ENCODE data around the gene ZFAND3.

ZFAND3 gene

DNA sequence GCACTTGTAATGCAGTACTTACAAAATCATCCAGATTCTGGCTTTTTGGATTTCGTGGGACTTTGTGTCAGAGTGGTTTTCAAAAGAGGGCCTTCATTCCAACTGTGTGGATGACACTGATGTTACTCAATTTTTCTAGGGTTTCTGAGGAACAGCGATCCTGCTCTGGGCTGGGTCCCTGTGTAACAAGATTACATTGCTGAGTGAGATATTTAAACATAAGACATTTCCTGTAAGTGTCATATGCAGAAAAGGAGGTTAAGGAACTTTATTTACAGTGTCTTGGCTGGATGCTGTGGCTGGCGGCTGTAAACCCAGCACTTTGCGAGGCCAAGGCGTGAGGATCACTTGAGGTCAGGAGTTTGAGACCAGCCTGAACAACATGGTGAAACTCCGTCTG lies 6.7 kb downstream of the ZFAND3 start:
- no peak overlapping the region for H3K4me3 ChIP-seq (replicated peaks; ENCODE audit: low read depth, low read length)
- TF ChIP-seq, protein P1, sequence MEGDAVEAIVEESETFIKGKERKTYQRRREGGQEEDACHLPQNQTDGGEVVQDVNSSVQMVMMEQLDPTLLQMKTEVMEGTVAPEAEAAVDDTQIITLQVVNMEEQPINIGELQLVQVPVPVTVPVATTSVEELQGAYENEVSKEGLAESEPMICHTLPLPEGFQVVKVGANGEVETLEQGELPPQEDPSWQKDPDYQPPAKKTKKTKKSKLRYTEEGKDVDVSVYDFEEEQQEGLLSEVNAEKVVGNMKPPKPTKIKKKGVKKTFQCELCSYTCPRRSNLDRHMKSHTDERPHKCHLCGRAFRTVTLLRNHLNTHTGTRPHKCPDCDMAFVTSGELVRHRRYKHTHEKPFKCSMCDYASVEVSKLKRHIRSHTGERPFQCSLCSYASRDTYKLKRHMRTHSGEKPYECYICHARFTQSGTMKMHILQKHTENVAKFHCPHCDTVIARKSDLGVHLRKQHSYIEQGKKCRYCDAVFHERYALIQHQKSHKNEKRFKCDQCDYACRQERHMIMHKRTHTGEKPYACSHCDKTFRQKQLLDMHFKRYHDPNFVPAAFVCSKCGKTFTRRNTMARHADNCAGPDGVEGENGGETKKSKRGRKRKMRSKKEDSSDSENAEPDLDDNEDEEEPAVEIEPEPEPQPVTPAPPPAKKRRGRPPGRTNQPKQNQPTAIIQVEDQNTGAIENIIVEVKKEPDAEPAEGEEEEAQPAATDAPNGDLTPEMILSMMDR (IDR thresholded peaks at IDR 0.05; ENCODE audit: low read depth, low read length, missing control alignments) = no peak

GRCh38 chr6:37826993-37827392 lies 7.5 kb downstream of the ZFAND3 start:
- TF ChIP-seq, protein P1 (IDR thresholded peaks at IDR 0.05; ENCODE audit: low read depth, low read length, missing control alignments) = no peak
- no peak for DNase-seq (ENCODE audit: extremely low read depth, low read depth)
- H3K4me3 ChIP-seq (replicated peaks; ENCODE audit: low read depth, low read length) = no peak overlapping the region

More for the DNA sequence above, 6.7 kb downstream of the ZFAND3 start:
- no peak for DNase-seq (ENCODE audit: extremely low read depth, low read depth)

- TF ChIP-seq, protein P1 (IDR thresholded peaks at IDR 0.05; ENCODE audit: low read depth, low read length, missing control alignments) = no peak
- no peak overlapping the region for H3K4me3 ChIP-seq (replicated peaks; ENCODE audit: low read depth, low read length)
- no peak for DNase-seq (ENCODE audit: extremely low read depth, low read depth)
These were observed 8.2 kb downstream of the ZFAND3 start for GRCh38 chr6:37827603-37828265.

DNA sequence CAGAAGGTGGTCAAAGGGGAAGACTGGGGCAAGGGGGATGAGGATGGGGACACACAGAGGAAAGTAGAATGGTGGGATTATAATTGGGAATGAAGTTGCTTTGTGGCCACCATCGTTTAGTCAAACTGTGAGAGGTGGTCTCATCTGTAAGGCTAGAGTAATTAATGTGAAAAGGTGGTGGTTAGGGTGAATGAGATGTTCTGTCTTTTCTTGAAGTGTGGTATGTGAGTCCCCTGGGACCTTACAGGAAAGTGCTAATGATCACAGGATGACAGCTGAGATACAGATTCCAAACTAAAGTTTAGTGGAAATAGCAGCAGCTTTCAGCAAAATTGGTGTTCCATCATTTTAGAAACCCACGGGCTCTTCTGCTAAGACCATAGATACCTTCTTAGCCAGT lies 10.7 kb downstream of the ZFAND3 start:
- TF ChIP-seq, protein P1 (IDR thresholded peaks at IDR 0.05; ENCODE audit: low read depth, low read length, missing control alignments) = no peak
- no peak overlapping the region for H3K4me3 ChIP-seq (replicated peaks; ENCODE audit: low read depth, low read length)
- DNase-seq (ENCODE audit: extremely low read depth, low read depth) = no peak

GRCh38 chr6:37831457-37831856 lies 11.9 kb downstream of the ZFAND3 start:
- no peak for DNase-seq (ENCODE audit: extremely low read depth, low read depth)
- H3K4me3 ChIP-seq (replicated peaks; ENCODE audit: low read depth, low read length) = no peak overlapping the region
- TF ChIP-seq, protein P1 (IDR thresholded peaks at IDR 0.05; ENCODE audit: low read depth, low read length, missing control alignments) = no peak

- TF ChIP-seq, protein P1 (IDR thresholded peaks at IDR 0.05; ENCODE audit: low read depth, low read length, missing control alignments) = no peak
- DNase-seq (ENCODE audit: extremely low read depth, low read depth) = no peak
- H3K4me3 ChIP-seq (replicated peaks; ENCODE audit: low read depth, low read length) = no peak overlapping the region
These were observed 16.4 kb downstream of the ZFAND3 start for GRCh38 chr6:37835923-37836322.

Data from HFF-Myc (cell line).